Upper lobe of right lung (tissue), 1 donor: Measurements from ENCODE around the gene LUZP2. TPM values are rescaled to one million over a fixed set of nuclear protein-coding genes. Genes with fewer than 3 reads are reported as not detected.

Experiments used
- ATAC-seq: fragments of 200-7000 bp; cut with Tn5 transposase; one replicate; pipeline ENCODE4 v1.9.1; 2020; ENCODE audit warnings: mild to moderate bottlenecking, moderate library complexity
- DNase-seq: peaks from one replicate; pipeline ENCODE4 v3.0.0-alpha.2; 2020
- H3K27ac ChIP-seq: fragments of 200-600 bp; one replicate; pipeline ENCODE4 v1.8.0; 2022
- H3K27me3 ChIP-seq: fragments of 200-600 bp; one replicate; pipeline ENCODE4 v1.8.0; 2022; ENCODE audit warnings: mild to moderate bottlenecking
- H3K36me3 ChIP-seq: fragments of 200-600 bp; one replicate; pipeline ENCODE4 v1.8.0; 2022
- H3K4me1 ChIP-seq: fragments of 200-600 bp; one replicate; pipeline ENCODE4 v1.8.0; 2022
- H3K4me3 ChIP-seq: fragments of 200-600 bp; one replicate; pipeline ENCODE4 v1.8.0; 2022; ENCODE audit warnings: mild to moderate bottlenecking
- H3K9me3 ChIP-seq: fragments of 200-600 bp; one replicate; pipeline ENCODE4 v1.8.0; 2022
- intact Hi-C: fragments of 100-400 bp; cut with DNase I; formaldehyde crosslinking; loops from one replicate; pipeline ENCODE4 v1.11.0; 2022
- total RNA-seq: library from RNA; stranded (reverse); fragmentation: NEBNext Ultra II Directional; extraction: Animal tissue kit (Norgen Biotek cat#: 25700); gene quantifications from one replicate; pipeline ENCODE4 v1.2.1, GENCODE V29; 2021
- TF ChIP-seq, protein P1 (sequence below): fragments of 200-600 bp; IDR thresholded peaks from one replicate; pipeline ENCODE4 v1.8.0; 2022; ENCODE audit warnings: antibody characterized with exemption
- donor health status: DM: no; HTN: yes; CAD: no; lungs with severe emphysema.

The LUZP2 gene
- total RNA-seq, 1 donor from 2014 or later: 0.23 TPM

DNA sequence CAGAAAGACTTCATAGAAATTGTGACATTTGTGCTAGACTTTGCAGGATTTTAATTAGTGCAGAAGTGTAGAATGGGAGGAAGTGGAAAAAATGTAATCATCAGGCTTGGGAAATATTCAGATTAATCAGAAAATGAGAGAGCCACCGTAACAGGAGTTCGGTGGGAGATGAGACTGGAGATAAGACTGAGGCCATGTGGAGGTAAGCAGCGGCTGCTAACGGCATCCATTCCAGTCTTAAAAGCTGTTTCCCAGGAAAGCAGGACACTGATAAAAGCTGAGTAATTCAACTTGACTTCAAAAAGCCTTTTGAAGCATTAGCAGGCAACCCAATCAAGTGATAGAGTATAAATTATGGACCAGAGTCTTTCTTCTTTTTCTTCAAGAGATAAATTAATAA is 369.9 kb downstream of the LUZP2 start:
- Histone ChIP-seq H3K9me3 (no peaks in the 10 kb centered on the region), H3K4me1 (no peaks in the 10 kb centered on the region), H3K27me3 (no peaks in the 10 kb centered on the region), H3K27ac (no peak overlapping the region), H3K36me3 (no peaks in the 10 kb centered on the region), H3K4me3 (no peak overlapping the region)
- ATAC-seq (no peak), DNase-seq (no peak)
- intact Hi-C loops: no loop called here
- TF ChIP-seq, protein P1, sequence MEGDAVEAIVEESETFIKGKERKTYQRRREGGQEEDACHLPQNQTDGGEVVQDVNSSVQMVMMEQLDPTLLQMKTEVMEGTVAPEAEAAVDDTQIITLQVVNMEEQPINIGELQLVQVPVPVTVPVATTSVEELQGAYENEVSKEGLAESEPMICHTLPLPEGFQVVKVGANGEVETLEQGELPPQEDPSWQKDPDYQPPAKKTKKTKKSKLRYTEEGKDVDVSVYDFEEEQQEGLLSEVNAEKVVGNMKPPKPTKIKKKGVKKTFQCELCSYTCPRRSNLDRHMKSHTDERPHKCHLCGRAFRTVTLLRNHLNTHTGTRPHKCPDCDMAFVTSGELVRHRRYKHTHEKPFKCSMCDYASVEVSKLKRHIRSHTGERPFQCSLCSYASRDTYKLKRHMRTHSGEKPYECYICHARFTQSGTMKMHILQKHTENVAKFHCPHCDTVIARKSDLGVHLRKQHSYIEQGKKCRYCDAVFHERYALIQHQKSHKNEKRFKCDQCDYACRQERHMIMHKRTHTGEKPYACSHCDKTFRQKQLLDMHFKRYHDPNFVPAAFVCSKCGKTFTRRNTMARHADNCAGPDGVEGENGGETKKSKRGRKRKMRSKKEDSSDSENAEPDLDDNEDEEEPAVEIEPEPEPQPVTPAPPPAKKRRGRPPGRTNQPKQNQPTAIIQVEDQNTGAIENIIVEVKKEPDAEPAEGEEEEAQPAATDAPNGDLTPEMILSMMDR: no peak

DNA sequence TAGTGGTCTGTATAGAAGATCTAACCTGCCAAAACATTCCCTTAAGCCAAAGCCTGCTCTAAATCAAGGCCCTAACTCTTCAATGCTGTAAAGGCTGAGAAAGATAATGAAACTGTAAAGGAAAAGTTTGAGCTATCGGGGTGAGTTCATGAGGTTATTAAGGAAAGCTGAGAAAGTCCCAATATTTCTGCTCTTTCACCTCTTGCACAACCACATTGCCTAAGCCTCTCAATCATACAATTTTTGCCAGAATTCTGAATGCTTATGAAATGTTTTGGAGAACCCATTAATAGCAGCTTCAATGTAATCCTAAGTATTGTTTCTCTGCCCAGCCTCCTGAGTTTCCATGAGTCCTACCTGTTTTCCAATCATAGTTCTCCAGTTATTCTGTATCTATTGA is 373.2 kb downstream of the LUZP2 start:
- H3K4me3 ChIP-seq: no peak overlapping the region
- no peaks in the 10 kb centered on the region for H3K9me3 ChIP-seq
- H3K27ac ChIP-seq: no peak overlapping the region
- no peaks in the 10 kb centered on the region for H3K36me3 ChIP-seq
- no peak for ATAC-seq
- H3K4me1 ChIP-seq: no peaks in the 10 kb centered on the region
- H3K27me3 ChIP-seq: no peaks in the 10 kb centered on the region
- no peak for DNase-seq
- intact Hi-C loops: no loop called here
- TF ChIP-seq, protein P1: no peak

DNA sequence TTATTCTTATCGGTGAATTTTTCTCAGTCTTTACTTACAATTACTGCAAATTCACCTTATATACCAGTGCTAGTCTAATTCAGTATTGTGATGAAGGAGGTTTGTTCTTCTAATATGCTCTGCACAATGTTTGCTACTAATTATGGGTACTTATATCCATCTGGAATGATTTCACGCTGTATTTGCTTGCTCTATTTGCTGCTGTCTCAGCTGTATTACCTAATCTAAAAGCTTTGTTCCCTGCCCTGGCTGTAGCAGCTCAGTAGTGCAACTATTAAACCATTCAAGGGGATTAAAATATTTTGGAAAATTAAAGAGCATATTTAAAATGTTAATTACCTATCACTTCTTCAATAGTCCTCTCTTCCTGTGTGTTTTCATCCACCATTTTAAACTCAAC is 375.3 kb downstream of the LUZP2 start:
- intact Hi-C loops: no loop called here
- Histone ChIP-seq H3K9me3 (no peaks in the 10 kb centered on the region), H3K27ac (no peak overlapping the region), H3K27me3 (no peaks in the 10 kb centered on the region), H3K4me3 (no peak overlapping the region), H3K36me3 (no peaks in the 10 kb centered on the region), H3K4me1 (no peaks in the 10 kb centered on the region)
- ATAC-seq: no peak
- DNase-seq: no peak
- TF ChIP-seq, protein P1: no peak

DNA sequence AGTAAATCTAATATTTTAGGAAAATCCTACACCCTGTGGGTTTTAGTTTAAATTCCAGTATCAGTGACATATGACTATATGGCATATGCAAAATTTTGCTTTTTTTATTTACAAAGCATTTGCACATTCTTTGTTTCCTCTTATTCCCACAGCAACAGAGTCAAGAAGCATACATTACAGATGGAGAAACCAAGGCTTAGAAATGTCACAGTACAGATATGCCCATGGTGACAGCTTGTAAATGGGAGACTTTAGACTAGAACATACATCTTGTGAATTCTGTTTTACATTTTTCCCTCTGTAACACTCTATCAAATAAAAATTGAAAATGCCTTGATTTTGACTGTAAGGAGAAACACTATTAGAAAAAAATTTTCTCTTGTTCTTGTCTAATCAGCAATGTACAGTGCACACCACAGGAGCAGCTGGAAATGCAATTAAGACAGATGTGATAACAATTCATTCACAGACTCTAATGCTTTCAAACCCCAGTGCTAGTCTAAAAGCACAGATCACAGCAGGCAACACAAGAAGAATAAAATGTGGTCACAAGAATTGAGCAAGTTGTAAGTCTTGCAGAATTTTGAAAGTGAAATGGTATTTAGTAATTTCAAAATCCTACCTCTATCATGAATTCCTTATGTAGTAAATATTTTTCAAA is 375.9 kb downstream of the LUZP2 start:
- Histone ChIP-seq H3K36me3 (no peaks in the 10 kb centered on the region), H3K9me3 (no peaks in the 10 kb centered on the region), H3K4me3 (no peak overlapping the region), H3K27ac (no peak overlapping the region), H3K27me3 (no peaks in the 10 kb centered on the region), H3K4me1 (no peaks in the 10 kb centered on the region)
- ATAC-seq: no peak
- DNase-seq: no peak
- TF ChIP-seq, protein P1: no peak
- intact Hi-C loops: no loop called here

DNA sequence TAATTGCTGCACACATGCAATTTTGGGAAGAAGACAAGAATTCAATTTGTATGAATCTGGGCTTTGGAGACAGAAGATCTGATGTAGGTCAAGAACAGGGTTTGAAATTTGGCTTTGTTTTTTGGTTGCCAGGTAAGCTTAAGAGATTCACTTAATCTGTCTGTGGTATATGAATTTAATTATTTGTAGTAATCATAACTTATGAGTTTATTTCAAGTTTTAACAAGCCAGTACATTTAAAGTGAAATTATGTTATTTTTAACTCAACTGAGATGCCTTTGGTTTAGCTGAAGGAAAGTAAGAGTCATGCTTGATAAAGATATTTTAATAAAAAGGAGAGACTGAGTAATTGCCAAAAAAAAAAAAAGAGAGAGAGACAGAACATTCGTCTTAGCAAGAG is 384.1 kb downstream of the LUZP2 start:
- ATAC-seq (no peak), DNase-seq (no peak)
- H3K27ac ChIP-seq: no peak overlapping the region
- no peaks in the 10 kb centered on the region for H3K4me1 ChIP-seq
- TF ChIP-seq, protein P1: no peak
- H3K36me3 ChIP-seq: no peaks in the 10 kb centered on the region
- no peak overlapping the region for H3K4me3 ChIP-seq
- intact Hi-C loops: no loop called here
- H3K9me3 ChIP-seq: no peaks in the 10 kb centered on the region
- no peaks in the 10 kb centered on the region for H3K27me3 ChIP-seq
